Urinary bladder (tissue), 4 donors: ENCODE measurements around the gene AFAP1L2. TPM values are rescaled to one million over a fixed set of nuclear protein-coding genes. Genes with fewer than 3 reads are reported as not detected.

ENCODE experiments used
- DNase-seq: peaks from one replicate; pipeline ENCODE4 v3.0.0-alpha.2; 2015; ENCODE audit errors: extremely low spot score
- H3K27ac ChIP-seq: one replicate; pipeline ENCODE4 v1.5.1; 2013; ENCODE audit warnings: low read depth, mild to moderate bottlenecking, moderate library complexity
- H3K36me3 ChIP-seq: one replicate; pipeline ENCODE4 v1.6.1; 2013; ENCODE audit warnings: mild to moderate bottlenecking, moderate library complexity; ENCODE audit not compliant: insufficient read depth
- H3K4me1 ChIP-seq: one replicate; pipeline ENCODE4 v1.6.1; 2013; ENCODE audit warnings: mild to moderate bottlenecking, moderate library complexity; ENCODE audit not compliant: insufficient read depth
- H3K4me3 ChIP-seq: one replicate; pipeline ENCODE4 v1.5.1; 2013; ENCODE audit warnings: low read depth, low read length
- WGBS: extraction: QIAGEN DNeasy Blood & Tissue Kit; methylation state at CpG from one replicate; pipeline ENCODE4 v1.1.7; 2013; 5-methylcytosine and 5-hydroxymethylcytosine counted together
- polyA plus RNA-seq: library from polyadenylated mRNA; stranded (reverse); fragments of 200-250 nt; gene quantifications from one replicate; pipeline ENCODE4 v1.2.3, GENCODE V29; 2013
- small RNA-seq: library from RNA; depleted of rRNA; stranded (forward); fragments of <200 nt; gene quantifications from one replicate; pipeline ENCODE3, GENCODE V24; 2014
- total RNA-seq: library from RNA; depleted of rRNA; stranded (reverse); fragments of >200 nt; gene quantifications from one replicate; pipeline ENCODE4 v1.2.3, GENCODE V29; 2014
- donor health status: healthy with polysubstance abuse.
- donor health status: healthy.

The AFAP1L2 gene
- total and polyA plus RNA-seq, 2 donors: 9.1 to 32.6 TPM

- no peak for DNase-seq
- WGBS: 71% methylated on average over 7 of the region's 7 CpGs
- Histone ChIP-seq H3K4me3 (no peak overlapping the region), H3K36me3 (no peaks in the 10 kb centered on the region), H3K27ac (no peak overlapping the region), H3K4me1 (peaks cover 2% of the 10 kb centered on the region)
Observed at GRCh38 chr10:114246679-114247305, 157.5 kb downstream of the AFAP1L2 start.

GRCh38 chr10:114245121-114245791, 159.0 kb downstream of the AFAP1L2 start:
- Histone ChIP-seq H3K27ac (no peak overlapping the region), H3K4me3 (no peak overlapping the region), H3K36me3 (no peaks in the 10 kb centered on the region), H3K4me1 (peaks cover 2% of the 10 kb centered on the region)
- DNase-seq: no peak
- 58% methylated on average over 9 of the region's 9 CpGs for WGBS

Small RNA genes lying within 50 kb of the gene (small RNA-seq; reads per million reads assigned to genes)
- not detected for gene RN7SL384P

Other genes with a start within 250 kb of the AFAP1L2 start
- gene CCDC186, start 230.3 kb downstream of the AFAP1L2 start, total RNA-seq: 83.1 TPM
- 5.7 TPM for gene CCDC186, start 230.3 kb downstream of the AFAP1L2 start, polyA plus RNA-seq
- gene TDRD1, start 225.1 kb downstream of the AFAP1L2 start, total RNA-seq: 0.53 TPM
- gene TDRD1, start 225.1 kb downstream of the AFAP1L2 start, polyA plus RNA-seq: 0.04 TPM
- 4.6 TPM for gene VWA2, start 165.2 kb downstream of the AFAP1L2 start, total RNA-seq
- gene VWA2, start 165.2 kb downstream of the AFAP1L2 start, polyA plus RNA-seq: 1.0 TPM